ENCODE data around the gene RABGAP1L. TPM values are rescaled to one million over a fixed set of nuclear protein-coding genes. Genes with fewer than 3 reads are reported as not detected.

The RABGAP1L gene
- total RNA-seq, 1 donor from 2014 or later, result 114 TPM

- DNase-seq (ENCODE audit: low spot score), result no peak
These were observed 799.1 kb downstream of the RABGAP1L start for GRCh38 chr1:174958396-174958795.

- no peak for DNase-seq (ENCODE audit: low spot score)
These were observed 801.0 kb downstream of the RABGAP1L start for GRCh38 chr1:174960362-174960761.

DNA sequence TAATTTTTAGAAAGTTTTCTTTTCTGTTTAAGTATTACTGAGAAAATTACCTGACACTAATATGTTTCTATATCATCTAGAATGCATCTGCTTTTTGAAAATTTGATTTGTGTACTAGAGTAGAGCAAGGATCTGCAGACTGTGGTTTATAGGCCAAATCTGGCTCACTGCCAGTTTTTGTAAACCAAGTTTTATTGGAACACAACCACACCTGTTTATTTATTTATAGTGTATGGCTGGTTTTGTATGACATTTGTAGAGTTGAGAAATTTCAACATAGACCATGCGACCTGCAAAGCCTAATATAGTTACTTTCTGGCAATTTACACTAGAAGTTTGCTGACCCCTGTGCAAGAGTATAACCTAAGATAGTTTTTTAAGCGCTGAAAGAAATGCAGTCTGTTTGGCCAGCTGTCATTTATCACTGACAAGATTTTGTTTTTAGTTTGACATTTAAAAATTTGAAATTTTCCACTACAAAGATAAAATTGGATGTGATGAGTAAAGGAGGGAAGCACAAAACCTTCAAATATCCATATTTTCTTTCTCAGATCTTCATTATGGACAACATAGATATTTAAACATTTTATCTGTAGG lies 804.3 kb downstream of the RABGAP1L start:
- no peak for DNase-seq (ENCODE audit: low spot score)

GRCh38 chr1:174964261-174964971 lies 805.1 kb downstream of the RABGAP1L start:
- no peak for DNase-seq (ENCODE audit: low spot score)

DNA sequence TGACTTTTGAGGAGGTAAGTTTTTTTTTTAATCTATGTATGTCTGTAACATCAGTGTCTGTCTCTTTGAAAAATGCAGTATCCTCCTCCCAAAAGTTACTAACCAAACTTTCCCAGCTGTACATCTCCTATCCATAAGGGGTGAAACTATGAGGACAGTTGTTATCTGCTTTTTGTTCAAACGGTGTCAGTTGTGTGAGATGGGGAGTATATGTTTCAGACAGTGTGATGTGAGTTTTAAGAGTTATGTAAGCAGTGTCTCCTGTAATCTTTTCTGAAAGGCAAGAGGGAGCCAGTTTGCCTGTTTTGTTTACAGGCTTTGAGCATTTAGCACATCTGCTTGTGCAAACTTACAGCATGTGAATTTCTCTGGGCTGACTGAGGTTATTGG lies 805.6 kb downstream of the RABGAP1L start:
- DNase-seq (ENCODE audit: low spot score), result no peak

- DNase-seq (ENCODE audit: low spot score), result no peak
These were observed 806.2 kb downstream of the RABGAP1L start for GRCh38 chr1:174965362-174966007.

DNA sequence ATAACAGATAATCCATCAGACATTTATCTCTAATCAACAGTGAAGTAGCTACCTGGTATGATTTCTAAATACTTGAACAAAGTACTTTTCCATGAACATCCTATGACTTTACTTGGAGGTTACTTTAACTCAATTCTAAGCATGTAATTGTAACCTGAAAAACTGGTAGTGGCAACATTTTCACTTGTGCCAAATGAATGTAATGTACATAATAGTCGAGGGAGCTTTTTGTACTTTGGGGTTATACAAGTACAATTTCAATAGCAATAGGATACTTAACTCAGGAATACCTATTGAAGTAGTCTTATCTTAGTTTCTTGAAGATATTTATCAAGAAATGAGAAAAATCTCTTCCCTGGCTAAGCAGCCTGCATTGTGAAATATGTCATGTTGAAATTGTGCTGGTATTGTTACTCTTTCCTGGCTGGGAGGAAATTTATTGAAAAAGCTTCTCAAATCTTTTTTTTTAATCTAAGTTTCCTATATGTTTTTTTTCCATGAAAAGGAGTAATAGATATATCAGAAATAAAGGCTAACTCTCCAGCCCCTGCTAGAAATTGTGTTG lies 806.8 kb downstream of the RABGAP1L start:
- DNase-seq (ENCODE audit: low spot score), result no peak

DNA sequence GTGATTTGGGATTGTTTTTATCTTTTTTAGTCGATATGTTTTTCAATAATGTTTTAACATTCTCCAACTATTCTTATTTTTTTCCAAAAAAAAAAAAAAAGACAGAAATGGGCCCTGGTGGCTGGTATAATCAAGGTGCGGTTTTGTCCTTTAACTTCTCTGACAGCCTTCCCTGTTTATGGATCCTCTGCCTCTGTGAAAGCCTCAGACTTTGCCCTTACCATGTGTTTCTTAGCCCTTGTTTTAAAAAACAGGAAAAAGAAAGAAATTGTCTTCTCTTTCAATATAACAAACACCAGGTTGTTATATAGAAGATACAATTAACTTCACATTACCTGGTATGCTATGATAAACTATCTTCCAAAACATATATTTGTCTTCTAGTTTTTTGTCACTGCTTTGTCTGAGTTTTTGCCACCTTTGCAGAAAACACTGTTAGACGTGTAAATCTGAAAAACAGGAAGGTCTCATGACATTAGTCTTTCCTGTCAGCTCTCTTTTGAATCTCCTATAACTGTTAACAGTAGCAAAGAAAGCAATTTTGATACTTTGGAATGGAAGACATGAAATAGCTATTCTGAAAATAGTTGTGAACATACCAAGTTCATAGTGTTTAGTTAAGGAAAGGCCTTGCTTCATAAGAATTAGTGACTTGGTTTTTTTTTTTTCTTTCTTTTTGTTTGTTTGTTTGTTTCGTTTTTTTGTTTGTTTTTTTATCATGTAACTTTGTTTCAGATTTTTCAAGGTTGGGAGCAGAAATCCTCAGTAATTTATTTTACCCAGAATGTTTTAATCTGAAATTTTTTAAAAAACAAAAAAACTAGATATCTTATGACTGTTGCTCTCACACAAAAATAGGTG lies 808.8 kb downstream of the RABGAP1L start:
- no peak for DNase-seq (ENCODE audit: low spot score)

- DNase-seq (ENCODE audit: low spot score), result no peak
These were observed 809.5 kb downstream of the RABGAP1L start for GRCh38 chr1:174968750-174969244.

DNA sequence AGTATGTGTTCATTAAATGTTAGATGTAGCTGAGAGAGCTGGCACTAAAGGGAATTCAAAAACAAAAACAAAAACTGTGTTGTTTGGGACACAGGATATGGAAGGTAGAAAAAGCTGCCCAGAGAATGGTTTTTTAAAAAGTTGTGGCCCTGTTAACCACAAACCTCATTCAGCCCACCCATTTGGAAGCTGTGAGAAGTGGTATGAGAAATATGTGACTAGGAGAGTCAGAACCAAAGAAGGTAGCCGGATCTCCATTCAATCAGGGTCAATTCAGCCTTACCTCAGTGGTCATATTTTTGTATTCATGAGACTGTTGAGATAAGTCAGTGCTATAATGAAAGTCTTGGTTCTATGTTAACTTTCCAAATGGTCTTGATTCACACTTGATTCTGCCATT lies 810.7 kb downstream of the RABGAP1L start:
- no peak for DNase-seq (ENCODE audit: low spot score)

GRCh38 chr1:174971466-174971865 lies 812.1 kb downstream of the RABGAP1L start:
- no peak for DNase-seq (ENCODE audit: low spot score)

DNA sequence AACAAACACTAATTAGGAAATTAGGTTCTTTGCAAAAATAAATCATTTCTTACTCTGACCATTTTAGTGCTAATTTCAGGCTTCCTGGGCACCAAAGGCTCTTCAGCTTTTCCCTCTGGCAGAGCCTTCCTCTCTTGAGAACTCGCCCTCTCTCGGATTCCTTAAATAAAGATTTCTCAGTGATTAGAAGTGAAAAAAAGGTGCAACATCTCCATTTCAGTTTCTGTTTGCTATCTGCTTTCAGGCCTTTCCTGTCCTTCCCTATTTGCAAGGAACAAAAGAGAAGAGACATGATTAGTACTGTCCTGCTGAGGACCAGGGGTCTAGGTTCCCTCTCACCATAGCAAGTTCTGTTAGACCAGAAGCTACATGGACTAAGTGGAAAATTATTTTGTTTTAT lies 812.6 kb downstream of the RABGAP1L start:
- no peak for DNase-seq (ENCODE audit: low spot score)

- no peak for DNase-seq (ENCODE audit: low spot score)
These were observed 815.4 kb downstream of the RABGAP1L start for GRCh38 chr1:174974711-174975119.

DNA sequence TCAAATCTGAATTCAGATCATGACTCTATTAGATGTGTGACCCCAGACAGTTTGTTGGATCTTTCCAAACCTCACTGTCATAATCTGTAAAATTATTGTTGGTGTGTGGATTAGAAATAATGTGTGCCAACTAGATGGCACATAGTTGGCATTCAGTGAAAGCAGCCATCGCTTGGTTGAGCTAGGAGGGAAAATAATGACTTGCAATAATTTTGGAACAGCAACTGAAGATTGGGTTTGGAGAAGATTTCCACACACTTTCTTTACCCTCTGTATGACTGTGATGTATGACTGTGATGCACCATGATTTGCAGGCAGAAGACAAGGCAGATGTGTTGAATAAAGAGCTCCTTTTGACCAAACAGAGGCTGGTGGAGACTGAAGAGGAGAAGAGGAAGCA lies 816.4 kb downstream of the RABGAP1L start:
- DNase-seq (ENCODE audit: low spot score), result no peak

DNA sequence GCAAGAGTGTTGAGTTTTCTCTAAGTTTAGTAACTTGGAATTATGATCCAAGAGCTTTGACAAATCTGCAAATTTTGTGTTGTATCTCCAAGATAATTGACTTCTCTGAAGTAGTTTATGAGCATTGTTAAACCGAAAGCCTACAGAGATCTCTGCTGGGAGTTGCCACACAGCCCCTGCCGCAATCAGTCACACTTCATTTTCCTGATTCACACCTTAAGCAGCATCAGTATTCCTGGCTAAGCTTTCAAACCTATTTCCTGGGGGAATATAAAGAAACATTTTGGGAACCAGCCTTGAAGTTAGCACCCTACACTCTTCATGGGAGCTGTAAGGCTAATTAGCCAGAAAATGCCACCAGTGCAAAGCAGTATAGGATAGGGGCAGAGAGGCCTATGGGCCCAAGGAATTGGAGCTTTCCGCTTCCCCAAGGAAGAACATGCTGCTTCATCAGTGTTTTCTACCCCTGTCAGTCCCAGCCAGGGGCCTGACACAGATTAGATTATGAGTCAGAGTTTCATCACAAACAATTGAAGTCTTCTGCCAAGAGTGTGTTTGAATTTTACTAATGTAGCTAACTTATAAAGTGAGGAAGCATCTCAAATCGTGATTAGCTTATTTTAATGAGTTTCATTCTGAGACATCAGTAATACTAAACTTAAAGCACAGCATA lies 817.3 kb downstream of the RABGAP1L start:
- no peak for DNase-seq (ENCODE audit: low spot score)

GRCh38 chr1:174982971-174983689 lies 823.8 kb downstream of the RABGAP1L start:
- DNase-seq (ENCODE audit: low spot score), result no peak

DNA sequence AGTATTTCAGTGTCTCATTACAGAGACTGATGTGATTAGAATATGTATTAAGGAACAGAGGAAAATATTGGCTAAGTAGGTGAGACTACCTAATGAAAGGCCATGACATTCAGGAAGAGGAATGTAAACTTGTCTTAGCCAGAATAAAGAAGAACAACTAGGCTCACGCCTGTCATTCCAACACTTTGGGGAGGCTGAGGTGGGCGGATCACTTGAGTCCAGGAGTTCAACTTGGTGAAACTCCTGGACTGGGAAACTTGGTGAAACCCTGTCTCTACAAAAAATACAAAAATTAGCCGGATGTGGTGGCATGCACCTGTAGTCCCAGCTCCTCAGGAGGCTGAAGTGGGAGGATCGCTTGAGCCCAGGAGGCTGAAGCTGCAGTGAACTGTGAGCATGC lies 825.6 kb downstream of the RABGAP1L start:
- DNase-seq (ENCODE audit: low spot score), result no peak

DNA sequence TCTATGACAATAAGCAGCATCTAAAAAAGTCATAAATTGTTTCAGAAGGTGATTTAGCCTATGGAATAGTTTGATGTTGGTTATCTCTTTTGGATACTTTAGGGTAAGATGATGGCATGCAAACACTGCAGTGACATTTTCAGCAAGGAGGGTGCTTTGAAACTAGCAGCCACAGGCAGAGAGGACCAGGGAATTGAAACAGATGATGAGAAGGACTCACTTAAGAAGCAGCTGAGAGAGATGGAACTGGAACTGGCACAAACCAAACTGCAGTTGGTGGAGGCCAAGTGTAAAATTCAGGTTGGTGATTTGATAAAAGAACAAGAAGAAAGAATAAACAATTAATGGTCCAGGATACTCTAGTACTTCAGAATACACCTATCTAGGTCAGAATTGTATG lies 829.2 kb downstream of the RABGAP1L start:
- DNase-seq (ENCODE audit: low spot score), result no peak

DNA sequence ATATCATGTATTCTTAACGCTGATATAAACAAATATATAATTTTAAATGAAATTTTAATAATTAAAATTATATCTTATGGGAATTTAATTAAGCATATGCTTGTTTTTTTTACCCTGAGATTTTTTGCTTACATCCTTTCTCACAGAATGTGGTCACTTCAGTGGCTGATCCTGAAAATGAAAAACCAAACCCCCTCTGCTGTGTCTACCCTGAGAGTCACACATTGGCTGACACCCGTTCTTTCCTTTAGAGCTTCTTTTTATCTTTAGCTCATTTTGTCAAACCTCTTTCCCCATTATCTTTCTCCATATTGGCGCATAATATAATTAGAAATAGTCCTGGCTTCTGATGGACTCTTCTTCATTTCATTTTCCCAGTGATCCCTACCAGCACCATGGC lies 829.7 kb downstream of the RABGAP1L start:
- no peak for DNase-seq (ENCODE audit: low spot score)

GRCh38 chr1:174989536-174990220 lies 830.4 kb downstream of the RABGAP1L start:
- DNase-seq (ENCODE audit: low spot score), result no peak
